Panc1 (cell line): ENCODE data around the gene SOX11.

Experiments
- CTCF ChIP-seq: fragments of 450-650 bp; IDR thresholded peaks from 2 replicates; pipeline ENCODE4 v1.5.1; 2017; ENCODE audit warnings: mild to moderate bottlenecking
- POLR2AphosphoS5 ChIP-seq: IDR thresholded peaks from 2 replicates; pipeline ENCODE4 v1.6.1; 2012; ENCODE audit warnings: mild to moderate bottlenecking, low read depth, low read length, moderate library complexity

GRCh38 chr2:5661362-5661761 is 30.8 kb upstream of the SOX11 start:
- no peak for TF ChIP-seq CTCF
- no peak for TF ChIP-seq POLR2AphosphoS5
